Transverse colon (tissue), 3 donors: ENCODE data around the gene NFIA.

Experiments
- CTCF ChIP-seq, 5 experiments: fragments of 200-600 bp in 3 of 5; fragments of 450-650 bp in 2 of 5; sonication (generic) in 3 of 5; IDR thresholded peaks; 1 replicate in 2 of 5; 2 replicates in 3 of 5; pipeline ENCODE4 v1.5.1; 2016 to 2017; ENCODE audit warnings: antibody characterized with exemption in 5 of 5, inconsistent platforms in 3 of 5, mild to moderate bottlenecking in 2 of 5, moderate library complexity in 1 of 5
- POLR2A ChIP-seq: fragments of 450-650 bp; IDR thresholded peaks from one replicate; pipeline ENCODE4 v1.6.1; 2016; ENCODE audit warnings: antibody characterized with exemption, mild to moderate bottlenecking, moderate library complexity

GRCh38 chr1:61446531-61446991 lies 364.2 kb downstream of the NFIA start:
- TF ChIP-seq CTCF (IDR thresholded peaks at IDR 0.05) (no peak), POLR2A (no peak)
